AG04450 (cell line): ENCODE results near the gene ARHGAP15. TPM values are rescaled to one million over a fixed set of nuclear protein-coding genes. Genes with fewer than 3 reads are reported as not detected.
A peak's percentile ranks its signal among the peaks of the same experiment; 100 is the strongest.

Experiments used
- CTCF ChIA-PET: fragments of 300-600, 350-600 bp; formaldehyde crosslinking; extraction: SDS; loops from one replicate; lab custom pipeline; 2022; ENCODE audit warnings: antibody characterized with exemption, inconsistent platforms; lab: Charles Lee
- POLR2A ChIA-PET: fragments of 350-600 bp; formaldehyde crosslinking; extraction: SDS; loops from one replicate; lab custom pipeline; 2021; ENCODE audit warnings: antibody characterized with exemption, inconsistent platforms; lab: Yijun Ruan, JAX
- DNase-seq: peaks from one replicate; pipeline ENCODE4 v3.0.0-alpha.2; 2011; ENCODE audit warnings: low read depth, low spot score
- H3K27ac ChIP-seq: one replicate; pipeline ENCODE4 v1.5.1; 2012; ENCODE audit warnings: low read depth, low read length, control low read depth
- H3K27me3 ChIP-seq: one replicate; pipeline ENCODE4 v1.6.0; 2012; ENCODE audit warnings: low read length; ENCODE audit not compliant: control insufficient read depth, insufficient read depth
- H3K4me3 ChIP-seq: 2 replicates; pipeline ENCODE4 v1.5.1; 2011; ENCODE audit warnings: mild to moderate bottlenecking, low read depth, low read length, control low read depth
- H3K9me3 ChIP-seq: 2 replicates; pipeline ENCODE4 v1.5.1; 2012; ENCODE audit warnings: low read length; ENCODE audit not compliant: control insufficient read depth, insufficient read depth
- polyA plus RNA-seq: library from polyadenylated mRNA; depleted of rRNA; stranded (reverse); fragments of >200 nt; gene quantifications from 2 replicates; pipeline ENCODE4 v1.2.3, GENCODE V29; 2011
- TF ChIP-seq, protein P1 (sequence below): IDR thresholded peaks from 2 replicates; pipeline ENCODE4 v1.5.1; 2011; ENCODE audit warnings: low read depth, low read length, control low read depth, inconsistent platforms

Gene ARHGAP15
- polyA plus RNA-seq, 1 experiment = not detected

DNA sequence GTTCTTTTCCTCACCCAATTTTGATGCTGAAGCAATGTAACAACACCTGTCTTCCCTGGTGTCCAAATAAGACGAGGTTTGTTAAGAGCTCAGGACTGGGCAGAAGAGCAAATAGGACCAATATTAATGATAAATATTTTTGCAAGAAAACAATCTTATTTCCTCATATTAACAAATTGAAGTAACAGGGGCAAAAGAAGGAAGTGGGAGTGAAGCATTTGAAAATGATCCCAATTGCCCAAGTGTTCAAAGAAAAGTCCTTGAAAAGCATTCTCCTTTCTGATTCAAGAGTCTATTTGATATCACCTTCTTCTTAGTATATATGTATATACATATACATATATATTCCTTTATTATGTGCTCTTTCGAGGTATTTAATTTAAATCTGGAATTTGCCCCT is 418.8 kb downstream of the ARHGAP15 start:
- ChIA-PET POLR2A (no interaction called here), CTCF (no interaction called here)
- Histone ChIP-seq H3K27ac (no peak overlapping the region), H3K9me3 (no peaks in the 10 kb centered on the region), H3K27me3 (no peaks in the 10 kb centered on the region), H3K4me3 (no peak overlapping the region)
- DNase-seq = no peak
- TF ChIP-seq, protein P1, sequence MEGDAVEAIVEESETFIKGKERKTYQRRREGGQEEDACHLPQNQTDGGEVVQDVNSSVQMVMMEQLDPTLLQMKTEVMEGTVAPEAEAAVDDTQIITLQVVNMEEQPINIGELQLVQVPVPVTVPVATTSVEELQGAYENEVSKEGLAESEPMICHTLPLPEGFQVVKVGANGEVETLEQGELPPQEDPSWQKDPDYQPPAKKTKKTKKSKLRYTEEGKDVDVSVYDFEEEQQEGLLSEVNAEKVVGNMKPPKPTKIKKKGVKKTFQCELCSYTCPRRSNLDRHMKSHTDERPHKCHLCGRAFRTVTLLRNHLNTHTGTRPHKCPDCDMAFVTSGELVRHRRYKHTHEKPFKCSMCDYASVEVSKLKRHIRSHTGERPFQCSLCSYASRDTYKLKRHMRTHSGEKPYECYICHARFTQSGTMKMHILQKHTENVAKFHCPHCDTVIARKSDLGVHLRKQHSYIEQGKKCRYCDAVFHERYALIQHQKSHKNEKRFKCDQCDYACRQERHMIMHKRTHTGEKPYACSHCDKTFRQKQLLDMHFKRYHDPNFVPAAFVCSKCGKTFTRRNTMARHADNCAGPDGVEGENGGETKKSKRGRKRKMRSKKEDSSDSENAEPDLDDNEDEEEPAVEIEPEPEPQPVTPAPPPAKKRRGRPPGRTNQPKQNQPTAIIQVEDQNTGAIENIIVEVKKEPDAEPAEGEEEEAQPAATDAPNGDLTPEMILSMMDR = no peak

DNA sequence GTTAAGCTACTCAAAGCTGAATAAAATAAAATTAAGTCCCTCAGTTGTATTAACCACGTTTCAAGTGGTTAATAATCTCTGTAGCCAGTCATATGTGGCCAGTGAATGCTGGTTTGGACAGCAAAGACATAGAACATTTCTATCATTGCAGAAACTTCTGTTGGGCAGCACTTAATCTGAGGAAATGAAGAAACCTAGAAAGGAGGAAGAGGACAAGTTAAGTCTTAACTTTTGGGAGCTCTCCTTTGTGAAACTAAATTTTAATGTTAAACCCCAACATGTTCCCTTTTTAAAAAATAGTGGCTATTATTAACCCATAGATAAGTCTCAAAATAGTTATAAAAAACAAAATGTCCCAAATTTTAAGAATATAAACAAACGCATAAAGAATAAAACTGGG is 421.3 kb downstream of the ARHGAP15 start:
- H3K27ac ChIP-seq = no peak overlapping the region
- ChIA-PET CTCF (no interaction called here), POLR2A (no interaction called here)
- no peaks in the 10 kb centered on the region for H3K27me3 ChIP-seq
- no peak overlapping the region for H3K4me3 ChIP-seq
- H3K9me3 ChIP-seq = no peaks in the 10 kb centered on the region
- no peak for DNase-seq
- TF ChIP-seq, protein P1 = no peak

DNA sequence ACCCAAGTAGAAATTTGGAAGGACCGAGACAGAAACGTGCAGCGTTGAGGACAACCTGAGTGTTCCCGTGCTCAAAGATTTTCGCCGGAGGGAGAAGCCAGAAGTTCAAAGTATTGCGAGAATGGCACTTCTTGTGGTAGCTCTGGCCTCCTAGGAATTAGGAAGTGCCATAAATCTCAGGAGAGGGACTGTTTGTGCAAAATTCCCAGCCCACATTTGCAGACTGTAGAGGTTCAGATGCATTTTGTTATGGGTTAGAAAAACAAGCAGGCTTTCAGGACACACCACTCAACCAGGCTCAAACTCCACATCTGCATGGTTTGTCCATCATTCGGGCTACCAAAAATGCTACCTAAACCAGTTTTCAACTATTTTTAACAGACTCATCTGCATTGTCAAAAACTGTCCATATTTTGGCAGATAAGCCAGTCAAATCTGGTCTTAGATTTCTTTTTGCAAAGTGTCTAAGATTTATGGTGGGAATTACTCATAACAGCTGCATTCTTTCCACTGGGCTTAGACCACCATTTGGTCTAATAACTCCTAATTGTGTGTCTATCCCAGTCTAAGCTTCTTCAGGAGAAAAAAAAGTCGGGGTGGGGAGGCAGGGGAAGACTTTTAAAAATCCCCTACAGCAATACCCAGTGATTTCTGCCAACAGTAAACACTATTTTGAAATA is 422.9 kb downstream of the ARHGAP15 start:
- DNase-seq = no peak

DNA sequence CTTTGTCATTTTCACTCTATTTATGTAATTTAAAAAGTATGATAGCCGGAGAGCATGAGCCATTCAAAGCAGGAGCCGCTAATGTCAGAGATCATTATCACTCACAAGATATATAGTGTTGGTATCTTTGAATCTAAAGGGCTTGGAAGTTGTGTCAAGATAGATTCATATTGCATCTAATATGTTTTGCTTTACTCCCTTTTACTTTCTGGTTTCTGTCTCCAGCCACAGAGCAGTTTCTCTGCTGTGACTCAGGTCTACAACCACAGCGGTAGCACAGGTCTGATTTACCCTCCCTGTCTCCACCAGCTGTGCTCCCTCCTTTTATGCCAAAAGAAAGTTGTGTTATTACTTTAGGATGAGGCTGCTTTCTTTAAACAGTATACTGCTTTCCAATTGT is 424.0 kb downstream of the ARHGAP15 start:
- ChIA-PET POLR2A (no interaction called here), CTCF (no interaction called here)
- DNase-seq = no peak
- H3K27ac ChIP-seq = no peak overlapping the region
- TF ChIP-seq, protein P1 = no peak
- H3K9me3 ChIP-seq = no peaks in the 10 kb centered on the region
- H3K4me3 ChIP-seq = no peak overlapping the region
- H3K27me3 ChIP-seq = no peaks in the 10 kb centered on the region

More for the DNA sequence above, 422.9 kb downstream of the ARHGAP15 start:
- TF ChIP-seq, protein P1 = no peak
- Histone ChIP-seq H3K27me3 (no peaks in the 10 kb centered on the region), H3K4me3 (no peak overlapping the region), H3K27ac (no peak overlapping the region), H3K9me3 (no peaks in the 10 kb centered on the region)
- POLR2A ChIA-PET = no interaction called here
- CTCF ChIA-PET = interaction anchor here (0.6 kb wide), 1 partner anchor 62 kb away, joined by 3 read pairs; no protein-coding TSS in a partner anchor

DNA sequence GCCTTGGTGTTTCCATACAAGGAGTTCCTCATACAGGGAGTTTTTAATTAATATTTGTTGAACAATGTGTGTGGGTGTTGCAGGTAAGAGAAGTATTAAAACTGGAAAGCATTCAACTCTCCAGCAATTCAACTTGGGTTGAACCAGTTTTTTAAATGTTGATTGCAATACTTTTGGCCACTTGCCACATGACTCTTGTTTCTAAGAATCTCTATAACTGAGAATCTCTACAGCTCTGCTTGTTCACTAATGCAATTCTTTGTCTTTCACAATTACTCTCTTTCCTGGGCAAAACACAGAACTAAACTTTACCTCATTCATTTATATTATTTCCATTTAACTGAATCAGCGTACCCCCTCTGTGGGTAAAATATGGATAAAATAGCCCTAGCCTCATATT is 429.4 kb downstream of the ARHGAP15 start:
- ChIA-PET CTCF (no interaction called here), POLR2A (no interaction called here)
- no peaks in the 10 kb centered on the region for H3K9me3 ChIP-seq
- H3K27ac ChIP-seq = no peak overlapping the region
- TF ChIP-seq, protein P1 = no peak
- H3K4me3 ChIP-seq = no peak overlapping the region
- H3K27me3 ChIP-seq = no peaks in the 10 kb centered on the region
- peak; percentile 27 for DNase-seq
